ES-I3 (cell line): ENCODE data around the gene RNF135.
"Not testable (repeated sequence)": the region's sequence is repeated elsewhere in the genome, so short reads cannot be mapped to it uniquely, and the experiment has no call there.

Source experiments
- H3K36me3 ChIP-seq: 2 replicates; pipeline ENCODE4 v1.6.1; 2013; ENCODE audit warnings: mild to moderate bottlenecking, low read length, control low read depth, moderate library complexity; ENCODE audit not compliant: insufficient read depth
- H3K4me1 ChIP-seq: 2 replicates; pipeline ENCODE4 v1.6.1; 2013; ENCODE audit warnings: mild to moderate bottlenecking, control low read depth, low read length; ENCODE audit not compliant: insufficient read depth
- H3K9ac ChIP-seq: 2 replicates; pipeline ENCODE4 v1.6.1; 2013; ENCODE audit warnings: low read depth, mild to moderate bottlenecking, low read length, moderate library complexity
- H3K9me3 ChIP-seq: 2 replicates; pipeline ENCODE4 v1.6.1; 2013; ENCODE audit warnings: mild to moderate bottlenecking, low read length, moderate library complexity; ENCODE audit not compliant: control insufficient read depth, insufficient read depth

RNF135 gene

GRCh38 chr17:30942308-30943079 is 28.3 kb upstream of the RNF135 start:
- Histone ChIP-seq H3K9ac (no peak overlapping the region), H3K36me3 (no peaks in the 10 kb centered on the region), H3K9me3 (no peaks in the 10 kb centered on the region), H3K4me1 (no peaks in the 10 kb centered on the region)

GRCh38 chr17:30947796-30948195 is 23.0 kb upstream of the RNF135 start:
- Histone ChIP-seq H3K9ac (no peak overlapping the region), H3K4me1 (no peaks in the 10 kb centered on the region), H3K9me3 (no peaks in the 10 kb centered on the region), H3K36me3 (no peaks in the 10 kb centered on the region)

- Histone ChIP-seq H3K4me1 (no peaks in the 10 kb centered on the region), H3K36me3 (no peaks in the 10 kb centered on the region), H3K9me3 (no peaks in the 10 kb centered on the region), H3K9ac (no peak overlapping the region)
These were observed 20.6 kb upstream of the RNF135 start for GRCh38 chr17:30950189-30950588.

GRCh38 chr17:30950669-30951399 is 20.0 kb upstream of the RNF135 start:
- no peaks in the 10 kb centered on the region for H3K4me1 ChIP-seq
- H3K36me3 ChIP-seq, result no peaks in the 10 kb centered on the region
- no peaks in the 10 kb centered on the region for H3K9me3 ChIP-seq
- no peak overlapping the region for H3K9ac ChIP-seq

- Histone ChIP-seq H3K4me1 (peaks cover 11% of the 10 kb centered on the region; the same call in 1 of the 2 replicates), H3K36me3 (no peaks in the 10 kb centered on the region), H3K9ac (no peak overlapping the region), H3K9me3 (no peaks in the 10 kb centered on the region)
These were observed 18.0 kb upstream of the RNF135 start for GRCh38 chr17:30952638-30953393.

- Histone ChIP-seq H3K36me3 (no peaks in the 10 kb centered on the region), H3K9ac (no peak overlapping the region), H3K9me3 (no peaks in the 10 kb centered on the region), H3K4me1 (peaks cover 11% of the 10 kb centered on the region; the same call in 1 of the 2 replicates)
These were observed 16.6 kb upstream of the RNF135 start for GRCh38 chr17:30954046-30954830.

GRCh38 chr17:30956764-30957374 is 14.0 kb upstream of the RNF135 start:
- Histone ChIP-seq H3K9me3 (no peaks in the 10 kb centered on the region), H3K9ac (no peak overlapping the region; the same call in 1 of the 2 replicates), H3K4me1 (peaks cover 16% of the 10 kb centered on the region; the same call in 1 of the 2 replicates)

GRCh38 chr17:30957741-30958140 is 13.1 kb upstream of the RNF135 start:
- H3K4me1 ChIP-seq, result peaks cover 16% of the 10 kb centered on the region; the same call in 1 of the 2 replicates
- H3K9ac ChIP-seq, result no peak overlapping the region
- H3K36me3 ChIP-seq, result no peaks in the 10 kb centered on the region
- H3K9me3 ChIP-seq, result no peaks in the 10 kb centered on the region

More at GRCh38 chr17:30956764-30957374, 14.0 kb upstream of the RNF135 start:
- no peaks in the 10 kb centered on the region for H3K36me3 ChIP-seq

GRCh38 chr17:30958187-30958586 is 12.7 kb upstream of the RNF135 start:
- H3K36me3 ChIP-seq, result no peaks in the 10 kb centered on the region
- no peaks in the 10 kb centered on the region for H3K9me3 ChIP-seq
- H3K4me1 ChIP-seq, result peaks cover 16% of the 10 kb centered on the region; the same call in 1 of the 2 replicates
- H3K9ac ChIP-seq, result no peak overlapping the region

- H3K9ac ChIP-seq, result no peak overlapping the region
- peaks cover 13% of the 10 kb centered on the region; the same call in 1 of the 2 replicates for H3K4me1 ChIP-seq
- no peaks in the 10 kb centered on the region for H3K36me3 ChIP-seq
- H3K9me3 ChIP-seq, result no peaks in the 10 kb centered on the region
These were observed 9.3 kb upstream of the RNF135 start for GRCh38 chr17:30961209-30962188.

- not testable (repeated sequence) for H3K36me3 ChIP-seq, H3K9me3 ChIP-seq, H3K4me1 ChIP-seq, H3K9ac ChIP-seq
These were observed 6.5 kb upstream of the RNF135 start for GRCh38 chr17:30964312-30964711.

- no peaks in the 10 kb centered on the region for H3K36me3 ChIP-seq
These were observed 6.0 kb upstream of the RNF135 start for GRCh38 chr17:30964876-30965275.

More at GRCh38 chr17:30964876-30965275, 6.0 kb upstream of the RNF135 start:
- H3K9ac ChIP-seq, result no peak overlapping the region
- no peaks in the 10 kb centered on the region for H3K9me3 ChIP-seq
- peaks cover 6% of the 10 kb centered on the region; the same call in 1 of the 2 replicates for H3K4me1 ChIP-seq
